COLO829 (cell line): Measurements from ENCODE around the gene GSK3A.
A peak's percentile ranks its signal among the peaks of the same experiment; 100 is the strongest.

Experiments
- DNase-seq: peaks from one replicate; pipeline ENCODE4 v3.0.0; 2012; ENCODE audit warnings: low spot score

The GSK3A gene

GRCh38 chr19:42249149-42249750, 6.8 kb upstream of the GSK3A start:
- no peak for DNase-seq

DNA sequence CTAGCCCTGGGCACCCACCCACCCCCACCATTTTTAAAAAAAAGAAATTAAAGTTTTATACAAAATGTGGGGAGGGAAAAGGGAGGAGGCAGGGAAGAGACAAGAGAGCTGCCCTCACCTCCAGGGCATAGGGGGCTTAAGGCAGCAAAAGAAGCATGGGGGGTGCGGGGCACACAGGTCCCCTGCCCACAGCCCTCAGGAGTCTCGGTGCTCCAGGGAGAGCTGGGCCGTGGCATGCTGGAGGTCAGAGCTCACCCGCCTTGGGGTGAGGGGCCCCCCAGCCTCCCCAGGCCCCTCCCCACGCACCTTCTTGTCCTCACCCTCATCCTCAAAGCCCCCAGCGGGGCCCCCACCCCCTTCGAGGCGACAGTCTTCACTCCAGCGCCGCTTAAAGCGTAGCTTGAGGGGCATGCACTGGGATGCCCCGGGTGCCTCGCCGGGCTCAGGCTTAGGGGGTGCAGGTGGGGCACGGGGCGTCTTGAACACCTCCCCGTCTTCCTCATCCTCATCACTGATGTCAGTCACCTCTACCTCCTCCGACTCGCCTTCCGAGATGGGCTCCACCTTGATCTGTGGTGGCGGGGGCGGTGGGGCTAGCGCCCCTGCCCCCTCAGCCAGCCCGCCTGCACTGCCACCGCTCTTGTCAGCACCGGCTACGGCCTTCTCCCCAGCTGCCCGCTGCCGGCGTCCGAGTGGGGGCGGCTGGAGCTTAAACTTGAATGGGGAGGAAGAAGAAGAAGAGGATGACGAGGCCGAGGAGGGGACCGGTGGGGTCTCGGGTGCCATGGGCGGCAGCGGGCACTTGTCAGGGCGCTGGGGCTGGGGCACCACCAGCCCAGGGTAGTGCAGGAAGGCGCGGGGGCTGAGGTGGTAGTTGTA, 6.1 kb upstream of the GSK3A start:
- no peak for DNase-seq

DNA sequence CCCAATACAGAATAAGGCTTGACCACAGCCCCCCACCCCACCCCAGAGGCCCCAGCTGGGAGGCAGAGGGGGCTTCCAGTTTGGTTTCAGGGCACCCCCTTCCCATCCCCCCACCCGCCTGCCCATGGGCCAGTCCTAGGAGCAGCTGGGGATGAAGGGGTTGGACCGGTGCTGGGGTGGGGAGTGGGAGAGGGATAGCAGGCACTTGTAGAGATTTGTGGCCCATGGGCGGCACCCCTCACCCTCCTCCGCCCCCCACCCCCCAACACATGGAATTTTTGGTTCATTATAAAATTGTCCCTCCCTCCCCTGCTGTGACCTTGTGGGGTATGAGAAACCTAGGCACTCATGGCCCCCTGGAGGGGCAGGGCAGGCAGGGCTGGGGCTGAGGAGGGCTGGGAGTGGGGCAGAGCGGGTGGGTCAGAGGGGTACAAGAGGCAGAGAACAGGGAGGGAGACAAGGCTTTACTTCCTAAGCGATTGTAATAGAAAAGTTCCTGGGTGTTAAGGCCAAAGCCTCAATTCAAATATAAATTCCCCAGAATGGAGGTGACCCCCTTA, 5.3 kb upstream of the GSK3A start:
- DNase-seq: no peak

DNA sequence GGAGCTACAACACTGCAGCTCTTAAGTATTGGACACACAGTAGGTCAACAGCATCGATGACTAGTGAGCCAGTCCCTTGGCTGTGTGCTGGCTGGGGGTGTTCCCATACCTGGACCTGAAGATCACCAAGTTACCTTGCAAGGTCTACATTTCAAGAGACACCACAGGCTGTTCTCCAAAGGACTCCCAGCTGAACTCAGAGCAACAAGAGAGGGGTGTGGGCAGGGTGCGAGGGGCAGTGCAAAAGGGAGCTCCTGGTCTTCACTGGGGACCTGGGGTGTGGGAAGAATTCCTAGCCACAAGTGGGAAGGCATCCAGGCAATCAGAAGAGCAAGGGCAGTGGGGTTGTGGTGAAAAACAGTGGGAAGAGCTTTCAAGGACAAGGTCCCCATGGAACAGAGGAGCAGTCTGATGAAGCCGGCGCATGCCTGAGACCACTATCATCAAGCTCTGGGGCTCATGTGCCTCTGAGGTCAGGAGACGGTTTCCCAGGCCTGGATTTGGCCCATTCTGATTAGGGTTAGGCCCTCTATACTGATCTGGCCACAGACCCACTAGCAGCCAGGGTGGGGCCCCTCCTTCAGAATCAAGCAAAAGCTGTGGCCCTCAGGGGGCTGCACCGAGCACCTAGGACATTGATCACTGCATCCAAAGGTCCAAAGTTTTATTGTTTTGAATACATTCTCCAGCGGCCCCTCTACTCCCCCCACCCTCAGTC, 4.7 kb upstream of the GSK3A start:
- DNase-seq: no peak

DNA sequence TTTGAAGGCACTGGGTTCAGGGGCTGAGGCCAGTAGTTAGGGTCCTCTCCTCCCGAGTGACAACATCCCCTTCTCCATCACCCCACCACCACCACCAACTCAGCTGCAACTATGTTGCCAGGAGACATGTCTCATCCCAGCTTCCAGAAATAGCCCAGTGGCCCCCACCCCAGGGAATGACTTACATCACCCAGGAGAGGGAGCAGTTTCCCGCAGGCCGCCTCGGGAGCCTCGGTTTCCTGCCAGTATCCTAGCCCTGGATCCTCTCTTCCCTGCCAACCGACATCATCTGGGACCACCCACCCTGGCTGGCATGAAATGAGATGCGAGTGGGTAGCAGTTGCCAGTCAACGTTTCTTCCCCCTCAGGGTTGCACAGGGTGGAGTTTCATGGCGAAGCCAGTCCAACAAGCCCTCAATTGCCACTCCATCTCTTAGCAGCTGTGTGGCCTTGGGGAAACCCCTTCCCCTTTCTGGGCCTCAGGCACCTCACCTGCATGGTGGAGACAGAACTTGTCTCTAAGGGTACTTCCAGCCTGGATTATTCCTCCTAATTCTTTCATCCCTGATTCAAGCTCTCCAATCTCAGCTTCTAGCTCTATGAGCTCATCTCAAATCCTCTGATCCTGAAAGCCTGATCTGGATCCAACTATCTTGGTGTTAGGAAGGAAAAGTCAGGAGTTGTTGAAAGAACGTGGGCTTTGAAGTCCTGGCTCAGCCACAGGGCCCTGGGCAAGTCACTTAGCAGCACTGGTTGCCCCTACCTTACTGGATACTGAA, 3.9 kb upstream of the GSK3A start:
- peak; percentile 64 for DNase-seq

GRCh38 chr19:42245231-42245630, 2.8 kb upstream of the GSK3A start:
- DNase-seq: no peak

DNA sequence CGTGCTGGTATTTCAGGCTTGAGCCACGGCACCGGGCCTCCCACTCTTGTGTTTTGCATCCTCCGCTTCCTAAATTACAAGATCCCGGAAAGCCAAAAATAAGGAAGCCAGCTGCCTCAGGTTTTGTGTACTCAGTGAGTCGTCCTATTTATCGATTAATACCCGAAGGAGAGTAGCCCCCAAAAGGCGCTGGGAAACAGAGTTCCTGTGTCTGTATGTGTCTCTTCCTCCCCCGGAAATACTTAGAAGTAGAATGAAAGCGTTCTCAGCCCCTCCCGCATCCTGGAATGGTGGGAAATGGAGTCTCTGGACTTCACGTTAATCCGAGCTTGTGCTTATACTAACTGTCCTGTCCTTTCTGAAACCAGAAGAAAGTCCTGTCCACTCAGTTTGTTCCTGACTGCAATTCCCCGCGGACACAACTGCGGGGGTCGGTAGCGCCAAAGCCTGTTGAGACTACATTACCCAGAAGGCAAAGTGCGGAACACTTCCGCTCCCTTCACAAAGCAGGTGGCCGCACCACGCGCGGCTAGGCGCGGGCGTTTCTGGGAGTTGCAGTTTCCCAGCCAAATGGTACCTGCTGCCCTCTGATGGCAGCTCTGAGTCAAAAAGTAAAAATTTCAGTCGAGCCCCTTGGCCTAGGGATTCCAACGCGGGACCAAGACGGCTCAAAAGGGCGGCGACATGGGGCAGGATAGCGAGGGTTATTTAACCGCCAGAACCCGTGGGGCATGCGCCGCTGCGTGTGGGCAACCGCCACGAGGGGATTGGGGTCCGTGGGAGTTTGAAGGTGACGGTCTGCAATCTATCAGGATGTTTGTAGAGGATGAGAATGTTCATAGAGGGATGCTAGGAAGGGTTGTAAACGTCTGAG, 2.2 kb upstream of the GSK3A start:
- peak; percentile 81 for DNase-seq

DNA sequence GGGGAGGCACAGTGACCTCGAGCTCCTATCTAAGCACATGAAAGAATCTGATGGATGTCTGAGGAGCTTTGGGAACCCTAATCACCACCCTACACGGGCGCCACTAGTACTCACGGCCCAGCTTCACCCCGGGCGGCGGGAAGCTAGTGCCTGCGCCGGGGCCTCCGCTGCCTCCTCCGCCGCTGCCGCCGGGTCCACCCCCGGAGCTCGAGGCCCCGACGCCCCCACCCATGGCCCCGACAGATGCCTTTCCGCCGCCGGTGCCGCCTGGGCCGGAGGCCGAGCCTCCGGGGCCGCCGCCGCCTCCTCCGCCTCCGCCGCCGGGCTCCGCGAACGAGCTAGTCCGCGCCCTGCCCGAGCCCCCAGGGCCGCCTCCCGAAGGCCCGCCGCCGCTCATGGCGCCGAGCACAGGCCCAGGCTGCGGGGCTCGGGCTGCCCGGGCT, 312 bp downstream of the GSK3A start:
- DNase-seq: no peak

GRCh38 chr19:42241279-42241678, 1.1 kb downstream of the GSK3A start:
- no peak for DNase-seq

- no peak for DNase-seq
Measured at GRCh38 chr19:42239544-42240220, 2.7 kb downstream of the GSK3A start.

DNA sequence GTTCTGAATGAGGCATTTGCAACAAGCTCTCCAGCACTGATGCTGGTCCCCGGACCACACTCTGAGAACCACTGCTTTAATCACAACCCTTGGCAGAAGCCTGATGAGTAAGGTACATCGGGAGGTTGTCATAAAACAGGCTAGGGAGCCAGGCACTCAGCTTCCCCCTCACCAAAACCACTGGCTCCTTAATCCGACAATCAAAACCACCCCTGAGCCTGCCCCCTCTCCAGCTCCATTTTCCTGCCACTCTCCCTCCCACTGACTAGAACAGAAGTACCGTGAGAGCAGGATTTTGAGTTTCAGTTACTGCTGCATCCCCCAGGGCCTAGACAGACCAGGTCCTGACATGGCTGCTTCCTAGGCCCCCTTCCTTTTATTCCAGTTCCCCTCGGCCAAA, 7.2 kb downstream of the GSK3A start:
- no peak for DNase-seq

- no peak for DNase-seq
Measured at GRCh38 chr19:42234364-42234763, 8.0 kb downstream of the GSK3A start.

DNA sequence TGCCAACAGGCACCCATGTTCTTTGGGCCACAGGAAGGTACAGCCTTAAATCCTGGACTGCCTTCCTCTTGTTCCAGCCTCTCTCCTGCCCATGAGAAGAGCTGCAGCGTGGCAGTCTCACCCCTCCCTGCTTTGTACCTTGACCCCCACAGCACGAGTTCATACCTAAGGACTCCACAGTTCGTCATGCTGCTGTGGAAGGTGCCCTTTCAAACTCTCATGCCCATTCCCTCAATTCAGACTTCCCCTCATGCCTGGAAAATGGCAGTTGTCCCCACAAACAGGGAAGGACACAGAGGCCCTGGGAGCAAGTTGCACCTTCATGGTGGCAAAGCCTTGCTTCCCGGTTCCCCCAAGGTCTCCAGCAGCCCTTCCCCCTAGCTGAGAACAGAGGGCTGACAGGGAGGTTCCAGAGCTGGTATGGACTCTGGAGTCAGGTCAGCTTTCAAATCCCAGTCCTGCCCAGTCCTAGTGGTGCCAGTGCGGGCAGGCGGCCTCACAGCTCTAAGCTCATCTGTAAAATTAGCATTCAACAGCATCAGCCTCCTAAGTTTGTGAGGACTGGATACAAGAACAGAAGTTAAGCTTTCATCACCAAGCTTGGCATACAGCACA, 8.6 kb downstream of the GSK3A start:
- DNase-seq: no peak

GRCh38 chr19:42233106-42233505, 9.3 kb downstream of the GSK3A start:
- DNase-seq: no peak

- DNase-seq: no peak
Measured at GRCh38 chr19:42232435-42232834, 10.0 kb downstream of the GSK3A start.

DNA sequence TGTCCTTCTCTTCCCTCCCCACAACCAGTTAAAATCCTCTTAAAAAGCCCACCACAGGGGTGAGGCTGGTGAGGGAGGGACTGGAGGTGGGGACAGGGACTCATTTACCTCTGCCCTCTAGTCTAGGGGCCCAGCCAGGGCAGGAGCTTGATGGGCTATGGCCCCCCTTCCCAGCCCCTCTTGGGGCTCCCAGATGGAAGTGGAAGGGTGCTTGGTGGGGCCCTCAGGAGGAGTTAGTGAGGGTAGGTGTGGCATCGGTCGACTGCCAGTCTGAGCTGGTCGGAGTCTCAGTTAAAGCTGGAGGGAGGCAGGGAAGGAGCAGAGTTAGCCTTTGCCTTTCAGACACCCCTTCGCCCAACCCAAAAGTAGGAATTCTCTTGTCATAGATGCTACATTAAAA, 11.8 kb downstream of the GSK3A start:
- DNase-seq: no peak

DNA sequence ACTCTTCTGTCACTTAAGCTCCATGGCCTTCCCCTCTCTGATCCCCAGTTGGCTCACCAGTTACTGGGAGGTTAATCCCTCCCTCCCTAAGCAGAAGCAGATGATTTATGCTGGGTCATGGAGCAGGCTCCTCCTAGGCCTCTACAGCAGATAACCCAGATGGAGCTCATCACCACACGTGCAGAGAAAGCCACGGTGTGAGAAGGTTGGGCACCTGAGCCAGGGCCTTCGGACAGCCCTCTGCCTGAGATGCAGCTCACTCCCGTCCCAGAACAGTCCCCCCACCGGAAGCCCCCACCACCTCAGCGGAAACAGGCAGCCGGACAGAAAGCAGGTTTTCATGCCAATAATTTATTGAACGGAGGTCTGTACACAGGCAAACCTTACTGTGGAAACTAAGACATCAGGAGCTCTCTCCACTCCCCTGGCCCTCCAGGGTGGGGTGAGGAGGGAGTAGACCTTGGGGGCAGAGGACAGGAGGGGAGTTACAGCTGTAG, 12.5 kb downstream of the GSK3A start:
- no peak for DNase-seq

DNA sequence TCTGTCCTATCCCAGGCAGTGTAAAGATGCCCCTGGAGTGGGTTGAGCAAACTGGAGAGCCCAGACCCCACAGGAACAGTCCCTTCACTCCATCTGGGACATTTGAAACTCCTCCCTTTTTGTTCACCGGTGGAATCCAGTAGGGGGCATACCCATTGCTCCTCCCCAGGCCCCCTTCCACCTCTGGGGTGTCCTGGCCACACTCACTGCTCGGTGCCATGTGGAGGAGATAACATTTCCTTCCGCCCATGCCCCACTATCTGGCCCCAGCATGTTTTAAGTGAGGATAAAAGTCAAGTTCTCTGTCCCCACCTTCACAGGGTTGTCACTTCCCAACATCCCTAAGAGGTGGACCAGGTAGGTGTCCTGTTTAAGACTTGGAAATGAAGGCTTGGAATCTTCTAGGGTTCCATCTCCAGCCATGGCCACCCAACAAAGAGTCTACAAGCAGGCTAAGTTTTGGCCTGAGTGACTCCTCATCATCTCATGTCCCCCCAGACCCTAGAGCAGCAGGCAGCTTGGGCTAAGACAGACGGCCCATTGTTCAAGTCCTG, 13.0 kb downstream of the GSK3A start:
- no peak for DNase-seq

- no peak for DNase-seq
Measured at GRCh38 chr19:42228641-42229040, 13.8 kb downstream of the GSK3A start.
